NCI-H82 treated with DMSO at 0.1 percent for 48 hours (cell line): ENCODE data around the gene TMEM106C.

Experiments used
- DNase-seq: peaks from one replicate; lab custom pipeline; 2025; ENCODE audit not compliant: unreplicated experiment; lab: John Stamatoyannopoulos, UW

TMEM106C gene

GRCh38 chr12:48015129-48015528 lies 51.7 kb downstream of the TMEM106C start:
- no peak for DNase-seq

GRCh38 chr12:48015954-48016353 lies 52.6 kb downstream of the TMEM106C start:
- DNase-seq = no peak

- DNase-seq = no peak
Measured at GRCh38 chr12:48016373-48017020, 53.1 kb downstream of the TMEM106C start.

- DNase-seq = no peak
Measured at GRCh38 chr12:48017496-48017895, 54.1 kb downstream of the TMEM106C start.

GRCh38 chr12:48017921-48018617 lies 54.7 kb downstream of the TMEM106C start:
- DNase-seq = no peak
